ENCODE results near the gene TCF7L1. TPM values are rescaled to one million over a fixed set of nuclear protein-coding genes. Genes with fewer than 3 reads are reported as not detected.
"Not testable (repeated sequence)": the region's sequence is repeated elsewhere in the genome, so short reads cannot be mapped to it uniquely, and the experiment has no call there.

TCF7L1 gene
- polyA plus RNA-seq, 1 donor from 2014 or later, result not detected

GRCh38 chr2:85314884-85315242 is 181.7 kb downstream of the TCF7L1 start:
- Histone ChIP-seq H3K36me3 (ENCODE audit: insufficient read depth, low read length) (no peaks in the 10 kb centered on the region), H2AFZ (ENCODE audit: low read depth, low read length) (no peak overlapping the region), H3K4me2 (ENCODE audit: low read length) (no peak overlapping the region), H3K79me2 (replicated peaks; ENCODE audit: insufficient read depth, low read length) (no peaks in the 10 kb centered on the region), H3K27ac (ENCODE audit: low read length) (no peak overlapping the region), H3K9me2 (ENCODE audit: insufficient read depth, low read length) (no peaks in the 10 kb centered on the region), H4K20me1 (ENCODE audit: insufficient read depth) (no peaks in the 10 kb centered on the region), H3K9me3 (ENCODE audit: low read length) (no peaks in the 10 kb centered on the region), H3F3A (ENCODE audit: insufficient read depth, low read length, poor library complexity, severe bottlenecking) (no peaks in the 10 kb centered on the region), H3K9ac (ENCODE audit: low read length) (no peak overlapping the region), H3K4me3 (ENCODE audit: low read length) (no peak overlapping the region), H3K27me3 (ENCODE audit: insufficient read depth, low read depth, low read length) (no peaks in the 10 kb centered on the region)
- TF ChIP-seq REST (IDR thresholded peaks at IDR 0.05; ENCODE audit: borderline replicate concordance) (no peak), TAF1 (IDR thresholded peaks at IDR 0.05; ENCODE audit: low read depth) (no peak), SMC3 (conservative IDR thresholded peaks at IDR 0.05; ENCODE audit: poor library complexity) (no peak), EZH2 (IDR thresholded peaks at IDR 0.05; ENCODE audit: borderline replicate concordance, insufficient read depth, low read length, poor library complexity, severe bottlenecking) (no peak)

DNA sequence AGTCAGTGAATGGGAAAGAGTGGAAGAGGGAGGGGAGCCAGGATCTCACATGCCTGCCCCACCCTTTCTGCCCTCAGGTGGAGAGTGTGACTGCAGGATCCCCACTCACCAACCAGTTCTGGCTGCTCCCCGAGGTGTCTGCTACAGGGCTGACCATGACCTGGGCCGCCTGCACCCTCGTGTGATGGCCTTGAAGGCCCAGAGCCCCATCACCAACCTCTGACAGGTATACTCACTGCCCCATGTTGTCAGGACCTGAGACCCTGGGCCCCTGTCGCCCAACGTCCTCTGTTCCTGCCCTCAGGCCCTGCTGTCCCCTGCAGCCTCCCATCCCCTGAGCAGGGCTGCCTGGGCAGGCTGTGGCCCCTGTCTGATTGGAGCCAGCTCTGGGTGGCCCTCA is 182.7 kb downstream of the TCF7L1 start:
- not testable (repeated sequence) for H3K27ac ChIP-seq (ENCODE audit: low read length); H2AFZ ChIP-seq (ENCODE audit: low read depth, low read length); H3K27me3 ChIP-seq (ENCODE audit: insufficient read depth, low read depth, low read length); H3K4me2 ChIP-seq (ENCODE audit: low read length); H3K9ac ChIP-seq (ENCODE audit: low read length); H3K9me2 ChIP-seq (ENCODE audit: insufficient read depth, low read length); H3K4me3 ChIP-seq (ENCODE audit: low read length); H3K36me3 ChIP-seq (ENCODE audit: insufficient read depth, low read length); H3K79me2 ChIP-seq (replicated peaks; ENCODE audit: insufficient read depth, low read length); H3K9me3 ChIP-seq (ENCODE audit: low read length); H3F3A ChIP-seq (ENCODE audit: insufficient read depth, low read length, poor library complexity, severe bottlenecking); H4K20me1 ChIP-seq (ENCODE audit: insufficient read depth)

DNA sequence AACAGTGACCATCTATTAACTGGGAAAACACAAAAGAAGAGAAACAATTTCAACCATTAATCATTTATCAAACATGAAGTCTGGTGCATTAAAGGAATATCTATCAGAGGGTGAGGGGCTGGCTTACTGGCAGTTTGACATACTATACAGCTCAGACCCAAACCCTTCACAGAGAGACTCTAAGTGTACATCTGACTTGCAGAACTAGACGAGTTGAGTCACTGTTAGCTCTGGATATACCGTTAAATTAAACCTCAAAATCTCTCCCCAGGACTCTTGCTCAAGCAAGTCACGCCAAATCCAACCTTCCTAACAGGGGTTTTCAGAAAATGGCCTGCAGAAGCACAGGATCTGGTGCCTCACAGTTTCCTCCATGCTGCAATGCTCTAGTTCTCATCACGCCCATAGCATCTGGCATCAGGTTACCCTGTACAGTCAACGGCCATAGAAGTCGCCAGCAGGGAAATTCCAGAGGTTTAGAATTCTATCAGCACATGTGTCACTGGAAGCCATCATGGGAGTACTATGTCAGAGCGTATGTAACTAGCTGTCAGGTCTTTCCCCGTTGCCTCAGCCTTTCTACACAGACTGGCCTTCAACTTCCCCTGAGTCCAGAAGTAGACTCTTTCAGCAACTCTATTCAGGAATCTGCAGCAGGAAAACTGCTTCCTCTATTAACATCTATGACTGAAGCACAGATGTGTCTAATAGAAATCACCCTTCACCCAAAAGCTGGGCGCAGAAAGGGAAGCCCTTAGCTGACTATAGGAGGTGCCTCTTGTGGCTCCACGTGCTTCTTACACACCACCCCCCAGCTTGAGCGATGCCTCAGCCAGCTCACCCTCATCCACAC is 185.3 kb downstream of the TCF7L1 start:
- Histone ChIP-seq H3K27me3 (ENCODE audit: insufficient read depth, low read depth, low read length) (no peaks in the 10 kb centered on the region), H3K4me3 (ENCODE audit: low read length) (no peak overlapping the region), H3K27ac (ENCODE audit: low read length) (no peak overlapping the region), H3K9ac (ENCODE audit: low read length) (no peak overlapping the region), H3K9me3 (ENCODE audit: low read length) (no peaks in the 10 kb centered on the region), H3K79me2 (replicated peaks; ENCODE audit: insufficient read depth, low read length) (peaks cover 3% of the 10 kb centered on the region), H2AFZ (ENCODE audit: low read depth, low read length) (no peak overlapping the region), H4K20me1 (ENCODE audit: insufficient read depth) (no peaks in the 10 kb centered on the region), H3K9me2 (ENCODE audit: insufficient read depth, low read length) (no peaks in the 10 kb centered on the region), H3K36me3 (ENCODE audit: insufficient read depth, low read length) (no peaks in the 10 kb centered on the region), H3F3A (ENCODE audit: insufficient read depth, low read length, poor library complexity, severe bottlenecking) (no peaks in the 10 kb centered on the region), H3K4me2 (ENCODE audit: low read length) (no peak overlapping the region)
- TF ChIP-seq REST (IDR thresholded peaks at IDR 0.05; ENCODE audit: borderline replicate concordance) (no peak), EP300 (conservative IDR thresholded peaks at IDR 0.05; ENCODE audit: poor library complexity, severe bottlenecking) (no peak), SMC3 (conservative IDR thresholded peaks at IDR 0.05; ENCODE audit: poor library complexity) (no peak), POLR2AphosphoS5 (IDR thresholded peaks at IDR 0.05) (no peak)
- TF ChIP-seq, protein P1, sequence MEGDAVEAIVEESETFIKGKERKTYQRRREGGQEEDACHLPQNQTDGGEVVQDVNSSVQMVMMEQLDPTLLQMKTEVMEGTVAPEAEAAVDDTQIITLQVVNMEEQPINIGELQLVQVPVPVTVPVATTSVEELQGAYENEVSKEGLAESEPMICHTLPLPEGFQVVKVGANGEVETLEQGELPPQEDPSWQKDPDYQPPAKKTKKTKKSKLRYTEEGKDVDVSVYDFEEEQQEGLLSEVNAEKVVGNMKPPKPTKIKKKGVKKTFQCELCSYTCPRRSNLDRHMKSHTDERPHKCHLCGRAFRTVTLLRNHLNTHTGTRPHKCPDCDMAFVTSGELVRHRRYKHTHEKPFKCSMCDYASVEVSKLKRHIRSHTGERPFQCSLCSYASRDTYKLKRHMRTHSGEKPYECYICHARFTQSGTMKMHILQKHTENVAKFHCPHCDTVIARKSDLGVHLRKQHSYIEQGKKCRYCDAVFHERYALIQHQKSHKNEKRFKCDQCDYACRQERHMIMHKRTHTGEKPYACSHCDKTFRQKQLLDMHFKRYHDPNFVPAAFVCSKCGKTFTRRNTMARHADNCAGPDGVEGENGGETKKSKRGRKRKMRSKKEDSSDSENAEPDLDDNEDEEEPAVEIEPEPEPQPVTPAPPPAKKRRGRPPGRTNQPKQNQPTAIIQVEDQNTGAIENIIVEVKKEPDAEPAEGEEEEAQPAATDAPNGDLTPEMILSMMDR (IDR thresholded peaks at IDR 0.05; ENCODE audit: poor library complexity, severe bottlenecking), result no peak
